HG02884 (cell line): ENCODE data around the gene IL22RA1.

Experiments
- ATAC-seq: cut with Tn5 transposase; IDR thresholded peaks from one replicate; pipeline ENCODE4 v1.9.1; 2021; ENCODE audit warnings: mild to moderate bottlenecking, moderate library complexity; ENCODE audit not compliant: unreplicated experiment

IL22RA1 gene

DNA sequence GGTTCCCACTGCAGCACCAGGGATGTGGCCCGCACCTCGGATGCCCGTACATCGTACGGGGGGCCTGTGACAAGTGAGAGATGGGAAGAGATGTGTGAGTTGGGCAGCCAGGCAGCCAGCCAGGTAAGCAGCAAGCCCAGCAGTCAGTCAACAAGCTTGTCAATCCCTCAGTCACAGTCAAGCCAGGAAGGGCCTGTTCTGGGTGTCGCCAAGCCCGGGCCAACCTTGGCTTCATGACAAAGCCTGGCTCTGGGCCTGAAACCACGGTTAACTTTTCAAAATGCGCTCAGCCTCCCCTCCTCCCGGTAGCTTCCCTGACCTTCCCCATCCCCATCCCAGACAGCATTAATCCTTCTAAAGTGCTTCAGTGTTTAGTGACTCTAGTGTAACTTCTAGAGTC is 62.8 kb downstream of the IL22RA1 start:
- ATAC-seq = no peak

DNA sequence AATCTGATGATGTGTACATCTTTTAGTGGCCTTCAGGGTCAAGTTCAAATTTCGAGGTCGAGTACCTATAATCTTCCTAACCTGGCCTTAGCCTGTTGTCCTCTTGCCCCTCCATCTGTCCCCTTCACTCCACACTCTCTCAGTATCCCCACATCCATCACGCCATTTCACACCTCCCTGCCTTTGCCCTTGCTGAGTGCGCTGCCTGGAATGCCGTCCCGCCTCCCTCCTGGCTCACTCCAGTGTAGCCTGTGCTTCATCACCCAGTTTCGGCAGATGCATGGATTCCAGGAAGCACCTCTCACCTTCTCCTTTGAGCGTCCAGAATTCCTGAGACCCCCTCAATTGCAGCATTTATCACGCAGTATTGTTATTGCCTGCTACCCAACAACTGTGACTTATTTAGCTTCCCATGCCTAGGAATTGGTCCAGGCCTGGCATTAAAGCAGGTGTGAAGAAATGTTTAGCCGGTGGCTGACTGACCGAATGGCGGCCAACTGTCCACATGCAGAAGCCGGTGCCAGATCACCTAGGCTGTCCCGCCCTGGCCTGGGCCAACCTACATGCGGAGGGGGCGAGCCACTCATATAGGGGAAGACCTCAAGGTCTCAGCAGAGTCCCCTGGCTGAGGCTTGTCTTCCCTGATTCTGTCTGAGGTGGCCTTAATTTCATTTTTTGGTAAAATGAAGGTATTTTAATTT is 65.5 kb downstream of the IL22RA1 start:
- no peak for ATAC-seq

DNA sequence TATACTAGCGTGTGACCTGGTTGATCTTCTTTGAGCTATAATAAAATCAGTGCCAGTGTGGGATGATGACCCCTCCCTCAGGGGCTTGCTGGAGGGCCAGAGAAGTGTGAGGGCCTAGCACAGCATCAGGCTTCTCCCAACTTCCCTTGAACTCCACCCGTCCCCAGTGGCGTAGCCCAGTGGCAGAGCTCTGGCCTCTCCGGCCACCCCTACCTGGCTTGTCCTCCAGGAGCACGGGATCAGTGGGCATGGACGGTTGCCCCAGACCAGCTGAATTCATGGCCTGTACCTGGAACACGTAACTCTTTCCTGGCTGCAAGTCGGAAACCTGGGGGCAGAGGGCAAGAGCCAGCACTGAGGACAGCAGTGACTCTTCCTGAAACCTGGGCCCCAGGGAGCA is 67.0 kb downstream of the IL22RA1 start:
- ATAC-seq = no peak

DNA sequence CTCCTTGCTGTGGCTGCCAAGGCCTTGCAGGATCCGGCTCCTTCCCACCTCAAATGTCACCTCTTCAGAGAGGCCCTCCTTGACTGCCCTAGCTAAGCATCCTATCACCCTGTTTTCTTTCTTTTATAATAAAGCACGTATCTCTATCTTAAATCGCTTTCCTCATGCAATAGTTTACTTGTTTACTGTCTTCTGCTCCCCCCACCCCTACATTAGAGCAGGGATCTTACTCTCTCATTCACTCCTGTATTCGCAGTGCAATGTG is 67.4 kb downstream of the IL22RA1 start:
- ATAC-seq = no peak

DNA sequence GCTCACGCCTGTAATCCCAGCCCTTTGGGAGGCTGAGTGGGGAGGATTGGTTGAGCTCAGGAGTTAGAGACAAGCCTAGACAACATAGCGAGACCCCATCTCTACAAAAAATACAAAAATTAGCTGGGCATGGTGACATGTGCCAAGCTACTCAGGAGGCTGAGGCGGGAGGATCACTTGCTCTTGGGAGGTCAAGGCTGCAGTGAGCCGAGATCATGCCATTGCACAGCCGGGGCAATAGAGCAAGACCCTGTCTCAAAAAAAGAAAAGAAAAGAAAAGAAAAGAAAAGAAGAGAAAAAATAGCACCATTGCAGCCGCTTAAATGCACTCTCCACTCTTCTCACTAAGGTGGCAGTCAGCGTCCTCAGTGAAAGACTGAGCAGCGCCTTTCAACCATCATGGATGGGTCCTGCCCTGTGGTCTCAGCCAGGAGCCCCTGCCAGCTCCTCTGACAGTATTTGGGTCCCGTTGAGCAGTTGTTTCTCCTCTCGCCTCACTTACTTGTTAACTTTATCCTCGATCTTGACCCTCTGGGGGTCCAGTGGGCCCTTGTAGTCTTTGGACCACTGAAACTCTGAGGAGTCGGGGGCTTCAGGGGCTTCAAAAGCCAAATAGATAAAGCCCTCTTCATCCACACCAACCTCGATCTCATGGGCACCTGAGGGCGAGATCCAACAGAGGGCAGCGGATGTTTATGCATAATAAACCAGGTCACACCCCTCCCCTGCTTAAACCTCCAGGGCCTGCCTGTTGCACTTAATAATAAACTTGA is 67.9 kb downstream of the IL22RA1 start:
- no peak for ATAC-seq

DNA sequence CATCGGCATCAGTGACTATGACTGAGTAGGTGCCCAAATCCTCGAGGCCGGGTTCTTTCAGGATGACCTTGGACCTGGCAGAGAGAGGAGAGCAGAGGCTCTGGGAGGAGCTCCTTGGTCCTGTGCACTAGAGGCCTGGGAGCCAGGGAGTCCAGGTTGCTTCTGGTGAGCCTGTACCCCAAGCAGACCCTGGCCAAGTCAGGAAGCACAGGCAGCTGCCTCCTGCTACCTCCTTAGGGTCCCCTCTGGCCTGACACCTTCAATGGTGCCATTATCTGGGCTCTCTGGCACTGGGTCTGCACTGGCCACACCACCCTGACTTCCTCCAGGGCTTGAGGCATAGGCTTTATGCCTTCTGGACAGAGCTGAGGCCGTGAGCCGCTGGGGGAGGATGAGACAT is 68.7 kb downstream of the IL22RA1 start:
- no peak for ATAC-seq

DNA sequence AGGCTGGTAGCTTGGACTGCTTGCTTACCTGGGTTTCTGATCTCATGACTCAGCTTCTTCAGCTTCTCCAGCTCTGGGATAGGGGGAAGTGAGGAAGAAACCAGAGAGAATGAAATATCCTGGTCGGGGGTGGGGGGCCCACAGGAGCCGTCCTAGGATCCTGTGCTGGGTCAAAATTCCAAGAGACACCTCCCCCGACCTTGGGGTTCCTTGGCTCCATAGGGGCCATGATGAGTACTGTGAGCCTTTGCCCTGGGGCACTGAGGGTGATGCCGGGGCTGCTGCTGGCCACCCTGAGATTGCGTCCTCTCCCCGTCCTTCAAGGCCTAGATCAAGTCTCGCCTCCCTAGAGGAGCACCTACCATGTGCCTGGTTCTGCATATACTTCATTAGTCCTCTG is 71.0 kb downstream of the IL22RA1 start:
- no peak for ATAC-seq

DNA sequence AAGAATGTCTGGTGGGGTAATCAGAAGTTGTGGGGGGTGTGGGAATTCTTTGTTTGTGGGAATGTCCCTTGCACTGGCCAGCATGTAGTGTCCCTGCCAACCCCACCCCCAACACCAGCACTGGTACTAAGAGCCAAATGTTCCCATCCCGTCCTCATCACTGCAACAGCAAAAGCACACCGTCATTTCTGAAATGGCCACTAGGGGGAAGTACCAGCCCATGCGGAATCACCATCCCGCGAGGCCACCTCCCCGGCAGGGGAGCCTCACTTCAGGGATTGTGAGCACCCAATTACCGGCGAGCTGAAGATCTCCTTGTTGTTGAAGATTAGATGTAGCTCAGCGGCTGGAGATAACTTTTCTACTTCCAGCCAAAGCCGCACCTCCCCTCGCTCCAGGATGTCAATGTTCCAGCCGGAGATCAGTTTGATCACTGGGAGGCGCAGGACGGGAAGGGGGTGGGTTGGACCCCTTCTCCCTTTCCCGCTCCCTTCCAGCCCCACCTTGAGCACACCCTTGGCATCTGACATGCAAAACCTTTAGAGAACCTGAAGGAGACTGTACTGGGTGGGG is 72.0 kb downstream of the IL22RA1 start:
- ATAC-seq = no peak

DNA sequence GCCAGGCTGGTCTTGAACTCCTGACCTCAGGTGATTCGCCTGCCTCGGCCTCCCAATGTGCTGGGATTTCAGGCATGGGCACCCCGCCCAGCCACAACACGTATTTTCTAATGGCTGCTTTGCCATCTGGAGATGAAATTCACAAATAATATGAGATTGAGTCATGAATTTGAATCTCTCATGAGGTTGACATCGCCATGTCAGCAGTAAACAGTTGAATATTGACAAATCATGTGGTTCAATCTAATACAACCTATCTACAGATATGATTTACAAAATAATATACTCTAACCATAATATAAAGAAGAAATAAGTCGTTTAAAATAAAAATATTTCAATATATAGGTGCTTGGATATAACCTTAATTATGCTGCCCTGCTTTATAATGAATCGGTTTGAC is 73.1 kb downstream of the IL22RA1 start:
- no peak for ATAC-seq
